Loucy (cell line): Measurements from ENCODE around the gene SLC35F1.

Experiments
- H2AFZ ChIP-seq: fragments of 200-600 bp; sonication (generic); 2 replicates; pipeline ENCODE4 v1.6.0; 2016; ENCODE audit warnings: antibody characterized with exemption, mild to moderate bottlenecking, low read length, moderate library complexity
- H3F3A ChIP-seq: fragments of 200-600 bp; 2 replicates; pipeline ENCODE4 v1.6.0; 2016; ENCODE audit warnings: antibody characterized with exemption, low read depth, mild to moderate bottlenecking
- H3K27me3 ChIP-seq: fragments of 200-600 bp; sonication (generic); 2 replicates; pipeline ENCODE4 v1.6.1; 2014; ENCODE audit warnings: low read length, mild to moderate bottlenecking; ENCODE audit not compliant: insufficient read depth, poor library complexity, severe bottlenecking
- H3K36me3 ChIP-seq: fragments of 200-600 bp; sonication (generic); 2 replicates; pipeline ENCODE4 v1.6.1; 2016; ENCODE audit warnings: low read length; ENCODE audit not compliant: insufficient read depth
- H3K4me1 ChIP-seq: fragments of 200-600 bp; sonication (generic); 2 replicates; pipeline ENCODE4 v1.5.1; 2014; ENCODE audit warnings: low read length, mild to moderate bottlenecking; ENCODE audit not compliant: insufficient read depth, poor library complexity, severe bottlenecking
- H3K4me2 ChIP-seq: fragments of 200-600 bp; sonication (generic); 2 replicates; pipeline ENCODE4 v1.6.0; 2014; ENCODE audit warnings: antibody characterized with exemption, low read length, low read depth, mild to moderate bottlenecking; ENCODE audit not compliant: poor library complexity, severe bottlenecking
- H3K4me3 ChIP-seq: fragments of 200-600 bp; sonication (generic); 2 replicates; pipeline ENCODE4 v1.5.1; 2014; ENCODE audit warnings: low read length, mild to moderate bottlenecking, mixed read lengths; ENCODE audit not compliant: poor library complexity, severe bottlenecking
- H3K79me2 ChIP-seq: fragments of 200-600 bp; sonication (generic); 2 replicates; pipeline ENCODE4 v1.6.1; 2014; ENCODE audit warnings: low read length; ENCODE audit not compliant: insufficient read depth
- H3K9ac ChIP-seq: fragments of 200-600 bp; sonication (generic); 2 replicates; pipeline ENCODE4 v1.6.0; 2014; ENCODE audit warnings: mild to moderate bottlenecking, low read depth, low read length, moderate library complexity; ENCODE audit not compliant: poor library complexity, severe bottlenecking
- H3K9me2 ChIP-seq: fragments of 200-600 bp; sonication (generic); replicated peaks from 2 replicates; pipeline ENCODE4 v1.6.1; 2016; ENCODE audit warnings: low read depth, low read length, mixed read lengths
- H3K9me3 ChIP-seq: fragments of 200-600 bp; sonication (generic); 2 replicates; pipeline ENCODE4 v1.6.1; 2014; ENCODE audit warnings: mild to moderate bottlenecking, antibody characterized with exemption, low read length, low read depth; ENCODE audit not compliant: insufficient read depth
- H4K20me1 ChIP-seq: fragments of 200-600 bp; sonication (generic); 2 replicates; pipeline ENCODE4 v1.6.0; 2014; ENCODE audit warnings: antibody characterized with exemption, low read length, mild to moderate bottlenecking; ENCODE audit not compliant: insufficient read depth, poor library complexity, severe bottlenecking
- CTCF ChIP-seq: fragments of 200-600 bp; sonication (generic); conservative IDR thresholded peaks from 2 replicates; pipeline ENCODE4 v1.5.1; 2014; ENCODE audit warnings: mild to moderate bottlenecking, antibody characterized with exemption, low read length
- EZH2phosphoT487 ChIP-seq: fragments of 200-600 bp; IDR thresholded peaks from 2 replicates; pipeline ENCODE4 v1.6.1; 2018; ENCODE audit warnings: antibody characterized with exemption, mild to moderate bottlenecking, moderate library complexity, borderline replicate concordance

The SLC35F1 gene

GRCh38 chr6:117986396-117986795 lies 79.3 kb downstream of the SLC35F1 start:
- no peaks in the 10 kb centered on the region for H3K9me3 ChIP-seq
- no peaks in the 10 kb centered on the region for H3K27me3 ChIP-seq
- no peak overlapping the region for H3K4me3 ChIP-seq
- H3K9me2 ChIP-seq = no peaks in the 10 kb centered on the region
- no peaks in the 10 kb centered on the region for H3K79me2 ChIP-seq
- H3F3A ChIP-seq = no peaks in the 10 kb centered on the region
- no peak overlapping the region for H3K9ac ChIP-seq
- TF ChIP-seq CTCF = no peak
- no peak for TF ChIP-seq EZH2phosphoT487
- no peaks in the 10 kb centered on the region for H3K4me1 ChIP-seq
- H4K20me1 ChIP-seq = no peaks in the 10 kb centered on the region
- no peaks in the 10 kb centered on the region for H3K36me3 ChIP-seq
- no peak overlapping the region for H2AFZ ChIP-seq
- no peak overlapping the region for H3K4me2 ChIP-seq

- Histone ChIP-seq H3K27me3 (no peaks in the 10 kb centered on the region), H3K4me3 (no peak overlapping the region), H3K9me2 (no peaks in the 10 kb centered on the region), H3K79me2 (no peaks in the 10 kb centered on the region), H3K4me2 (no peak overlapping the region), H3K36me3 (no peaks in the 10 kb centered on the region), H2AFZ (no peak overlapping the region), H3K9me3 (no peaks in the 10 kb centered on the region), H3K4me1 (no peaks in the 10 kb centered on the region), H3F3A (no peaks in the 10 kb centered on the region), H3K9ac (no peak overlapping the region), H4K20me1 (no peaks in the 10 kb centered on the region)
- TF ChIP-seq EZH2phosphoT487 (no peak), CTCF (no peak)
Measured at GRCh38 chr6:117989086-117989485, 82.0 kb downstream of the SLC35F1 start.

DNA sequence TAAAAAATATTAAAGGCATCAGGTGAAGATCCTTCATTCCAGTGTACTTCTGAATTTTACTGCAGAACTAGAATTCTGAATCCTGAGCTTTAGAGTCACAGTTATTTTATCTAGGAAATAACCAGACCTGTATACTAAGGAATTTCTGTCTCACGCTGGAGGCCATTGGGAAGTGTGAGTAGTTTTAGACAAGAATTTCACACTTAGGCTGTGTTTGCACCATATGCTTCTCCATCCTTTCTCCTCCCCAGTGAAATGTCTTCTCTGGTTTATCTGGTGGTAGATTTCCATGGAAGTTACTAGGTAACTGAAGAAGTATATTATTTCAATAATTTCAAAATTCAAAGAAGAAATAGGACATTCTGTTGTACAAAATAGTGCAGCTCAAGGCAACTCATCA lies 83.1 kb downstream of the SLC35F1 start:
- no peaks in the 10 kb centered on the region for H3K4me1 ChIP-seq
- TF ChIP-seq CTCF = no peak
- no peak for TF ChIP-seq EZH2phosphoT487

More for the DNA sequence above, 83.1 kb downstream of the SLC35F1 start:
- no peak overlapping the region for H3K4me3 ChIP-seq
- H3K9ac ChIP-seq = no peak overlapping the region
- no peaks in the 10 kb centered on the region for H4K20me1 ChIP-seq
- no peaks in the 10 kb centered on the region for H3K9me3 ChIP-seq
- no peaks in the 10 kb centered on the region for H3K36me3 ChIP-seq
- H3K27me3 ChIP-seq = no peaks in the 10 kb centered on the region
- no peaks in the 10 kb centered on the region for H3K79me2 ChIP-seq
- no peaks in the 10 kb centered on the region for H3K9me2 ChIP-seq
- no peaks in the 10 kb centered on the region for H3F3A ChIP-seq
- H2AFZ ChIP-seq = no peak overlapping the region
- no peak overlapping the region for H3K4me2 ChIP-seq
